Peyer's patch (tissue), 4 donors: ENCODE results near the gene NCAM2. TPM values are rescaled to one million over a fixed set of nuclear protein-coding genes. Genes with fewer than 3 reads are reported as not detected.

Experiments
- DNase-seq, 3 donors: peaks; one replicate each; pipeline ENCODE4 v3.0.0-alpha.2; 2017 to 2019
- H3K27ac ChIP-seq, 4 donors: fragments of 200-600 bp; sonication (generic); one replicate each; pipeline ENCODE4 v1.5.1; 2016 to 2019
- H3K27me3 ChIP-seq, 2 donors: fragments of 200-600 bp; sonication (generic); one replicate each; pipeline ENCODE4 v1.5.1; 2019
- H3K36me3 ChIP-seq, 3 donors: fragments of 200-600 bp; sonication (generic); one replicate each; pipeline ENCODE4 v1.5.1; 2016 to 2019
- H3K4me1 ChIP-seq, 4 donors: fragments of 200-600 bp; sonication (generic); one replicate each; pipeline ENCODE4 v1.5.1; 2016 to 2019
- H3K4me3 ChIP-seq, 4 donors: fragments of 200-600 bp; sonication (generic); 1 replicate in 3 of 4; 2 replicates in 1 of 4; pipeline ENCODE4 v1.5.1; 2016 to 2019; ENCODE audit warnings: mild to moderate bottlenecking in 1 of 4
- H3K9me3 ChIP-seq, 4 donors: fragments of 200-600 bp; sonication (generic); one replicate each; pipeline ENCODE4 v1.5.1; 2016 to 2019; ENCODE audit warnings: mild to moderate bottlenecking in 1 of 4
- CTCF ChIP-seq, 6 experiments: fragments of 450-650 bp in 4 of 6; fragments of 200-600 bp in 2 of 6; sonication (generic) in 1 of 6; IDR thresholded peaks; one replicate each; pipeline ENCODE4 v1.5.1; 2017 to 2019; ENCODE audit warnings: antibody characterized with exemption in 6 of 6, mild to moderate bottlenecking in 3 of 6, moderate library complexity in 1 of 6
- POLR2A ChIP-seq, 2 donors: fragments of 450-650 bp; IDR thresholded peaks; one replicate each; pipeline ENCODE4 v1.5.1; 2017; ENCODE audit warnings: antibody characterized with exemption in 2 of 2, mild to moderate bottlenecking in 2 of 2, moderate library complexity in 2 of 2
- total RNA-seq, 4 donors: library from RNA; depleted of rRNA; stranded (reverse); fragments of >200 nt; gene quantifications; one replicate each; pipeline ENCODE4 v1.1.0, GENCODE V29; 2016

NCAM2 gene
- total RNA-seq, 4 donors from 2014 or later: 0.13 to 5.8 (median 0.60) TPM

DNA sequence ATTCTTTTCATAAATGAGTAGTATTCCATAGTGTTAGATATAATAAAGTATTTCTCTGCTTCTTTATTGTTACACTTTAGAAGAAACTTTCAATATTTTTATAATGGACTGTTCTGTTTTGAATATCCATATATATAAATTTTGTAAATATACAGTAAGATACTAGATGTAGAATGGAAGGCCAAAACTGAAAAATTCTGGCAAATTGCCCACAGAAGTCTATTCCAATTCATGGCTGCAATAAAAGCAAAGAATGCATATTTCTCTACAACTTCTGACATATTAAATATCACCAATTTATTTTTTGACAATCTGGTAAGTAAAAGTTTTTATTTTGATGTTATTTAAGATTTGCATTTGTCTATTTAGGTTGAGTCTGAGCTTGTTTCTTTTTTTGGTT, 532.5 kb downstream of the NCAM2 start:
- H3K36me3 ChIP-seq: no peaks in the 10 kb centered on the region
- no peaks in the 10 kb centered on the region for H3K9me3 ChIP-seq
- no peak for DNase-seq
- H3K27me3 ChIP-seq: no peaks in the 10 kb centered on the region
- TF ChIP-seq POLR2A (IDR thresholded peaks at IDR 0.05) (no peak), CTCF (IDR thresholded peaks at IDR 0.05) (no peak)
- H3K4me3 ChIP-seq: no peak overlapping the region
- no peak overlapping the region for H3K27ac ChIP-seq
- H3K4me1 ChIP-seq: no peaks in the 10 kb centered on the region

- Histone ChIP-seq H3K9me3 (no peaks in the 10 kb centered on the region), H3K36me3 (no peaks in the 10 kb centered on the region), H3K27ac (no peak overlapping the region), H3K4me1 (no peaks in the 10 kb centered on the region), H3K4me3 (no peak overlapping the region), H3K27me3 (no peaks in the 10 kb centered on the region)
- TF ChIP-seq CTCF (IDR thresholded peaks at IDR 0.05) (no peak), POLR2A (IDR thresholded peaks at IDR 0.05) (no peak)
- no peak for DNase-seq
Observed at GRCh38 chr21:21547368-21547953, 549.3 kb downstream of the NCAM2 start.

DNA sequence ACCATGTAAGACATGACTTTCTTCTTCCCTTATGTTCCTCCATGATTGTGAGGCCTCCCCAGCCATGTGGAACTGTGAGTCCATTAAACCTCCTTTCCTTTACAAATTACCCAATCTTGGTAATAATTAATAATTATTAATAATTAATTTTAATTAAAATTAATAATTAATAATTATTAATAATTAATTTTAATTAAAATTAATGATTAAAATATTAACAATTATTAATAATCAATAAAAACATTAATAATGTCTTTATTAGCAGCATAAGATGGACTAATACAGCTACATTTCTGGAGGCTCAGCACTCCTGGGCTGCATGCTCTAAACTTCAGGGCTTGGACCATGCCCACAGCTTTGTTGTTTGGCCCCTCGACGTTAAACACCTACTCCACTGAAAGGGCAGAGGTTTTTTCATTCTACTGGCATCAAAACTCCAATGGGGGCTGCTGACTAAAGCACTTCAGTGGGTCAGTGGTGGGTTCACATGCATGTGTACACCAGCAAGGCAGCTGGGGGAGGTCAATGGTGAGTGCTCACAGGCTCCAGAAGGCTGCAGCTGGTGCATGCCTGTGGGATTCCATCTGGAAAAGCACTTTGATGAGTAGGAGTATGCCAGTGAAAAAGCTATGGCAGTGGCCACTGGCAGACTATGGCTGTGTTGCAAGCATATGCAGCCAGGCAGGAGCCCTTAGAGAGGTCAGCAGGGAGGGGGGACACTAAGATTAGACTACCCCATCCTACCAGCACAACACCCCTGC, 561.3 kb downstream of the NCAM2 start:
- H3K36me3 ChIP-seq: no peaks in the 10 kb centered on the region
- peaks cover 0 to 5% (median 0%) of the 10 kb centered on the region in 4 donors for H3K9me3 ChIP-seq
- H3K27ac ChIP-seq: no peak overlapping the region
- no peaks in the 10 kb centered on the region for H3K4me1 ChIP-seq
- TF ChIP-seq POLR2A (IDR thresholded peaks at IDR 0.05): no peak
- TF ChIP-seq CTCF (IDR thresholded peaks at IDR 0.05): no peak
- DNase-seq: no peak
- no peaks in the 10 kb centered on the region for H3K27me3 ChIP-seq
- H3K4me3 ChIP-seq: no peak overlapping the region
